IMR-90 (cell line): Measurements from ENCODE around the gene AUTS2. TPM values are rescaled to one million over a fixed set of nuclear protein-coding genes. Genes with fewer than 3 reads are reported as not detected.

ENCODE experiments used
- ATAC-seq: fragments of 200-7000 bp; cut with Tn5 transposase; 2 replicates; pipeline ENCODE4 v1.9.1; 2020; ENCODE audit warnings: low read depth, mild to moderate bottlenecking, moderate library complexity
- BruUV-seq: library from RNA; stranded (reverse); fragments of 400-500 nt; replicated peaks from 2 replicates; lab custom pipeline; 2021; lab: Mats Ljungman, UMichigan
- CTCF ChIA-PET: fragments of 300-600 bp; formaldehyde crosslinking; extraction: SDS; loops from one replicate; lab custom pipeline; 2021; ENCODE audit warnings: antibody characterized with exemption; lab: Yijun Ruan, JAX
- POLR2A ChIA-PET: fragments of 300-600 bp; sonication (Branson Sonifier 250); formaldehyde crosslinking; loops from one replicate; lab custom pipeline; 2022; ENCODE audit warnings: antibody characterized with exemption; ENCODE audit not compliant: unreplicated experiment; lab: Charles Lee
- DNase-seq: peaks from one replicate; pipeline ENCODE4 v3.0.0; 2013
- H2AFZ ChIP-seq: replicated peaks from 2 replicates; pipeline ENCODE3; 2013; ENCODE audit warnings: low read length, mild to moderate bottlenecking; ENCODE audit not compliant: poor library complexity
- H2AK5ac ChIP-seq: 2 replicates; pipeline ENCODE4 v1.6.1; 2013; ENCODE audit warnings: low read depth, low read length, inconsistent platforms
- H2AK9ac ChIP-seq: replicated peaks from 2 replicates; pipeline ENCODE3; 2013; ENCODE audit warnings: mild to moderate bottlenecking, low read depth, low read length, moderate library complexity; ENCODE audit not compliant: poor library complexity
- H2BK120ac ChIP-seq: 2 replicates; pipeline ENCODE4 v1.6.1; 2013; ENCODE audit warnings: low read depth, low read length, inconsistent platforms
- H2BK15ac ChIP-seq: 3 replicates; pipeline ENCODE4 v1.6.1; 2013; ENCODE audit warnings: low read depth, low read length, inconsistent platforms
- H2BK20ac ChIP-seq: 2 replicates; pipeline ENCODE4 v1.6.1; 2013; ENCODE audit warnings: low read depth, mild to moderate bottlenecking, inconsistent platforms, low read length, moderate library complexity
- H2BK5ac ChIP-seq: 2 replicates; pipeline ENCODE4 v1.6.1; 2013; ENCODE audit warnings: mild to moderate bottlenecking, low read depth, low read length, inconsistent platforms; ENCODE audit not compliant: poor library complexity, severe bottlenecking
- H3K14ac ChIP-seq: replicated peaks from 2 replicates; pipeline ENCODE4 v1.6.1; 2013; ENCODE audit warnings: low read depth, low read length, inconsistent platforms
- H3K18ac ChIP-seq: 2 replicates; pipeline ENCODE4 v1.6.1; 2013; ENCODE audit warnings: low read depth, low read length, control low read depth
- H3K23ac ChIP-seq: 2 replicates; pipeline ENCODE4 v1.6.1; 2013; ENCODE audit warnings: low read depth, low read length, inconsistent platforms
- H3K27ac ChIP-seq: 2 replicates; pipeline ENCODE4 v1.5.1; 2013; ENCODE audit warnings: mild to moderate bottlenecking, control low read depth, low read length; ENCODE audit not compliant: insufficient read depth
- H3K27me3 ChIP-seq: 2 replicates; pipeline ENCODE4 v1.6.1; 2013; ENCODE audit warnings: low read length; ENCODE audit not compliant: control insufficient read depth, insufficient read depth
- H3K36me3 ChIP-seq: 2 replicates; pipeline ENCODE4 v1.6.1; 2013; ENCODE audit warnings: low read length, mixed read lengths; ENCODE audit not compliant: control insufficient read depth, insufficient read depth
- H3K4ac ChIP-seq: 2 replicates; pipeline ENCODE4 v1.6.1; 2013; ENCODE audit warnings: low read depth, low read length, inconsistent platforms
- H3K4me1 ChIP-seq: 2 replicates; pipeline ENCODE4 v1.6.1; 2013; ENCODE audit warnings: low read length, mixed read lengths; ENCODE audit not compliant: control insufficient read depth, insufficient read depth
- H3K4me2 ChIP-seq: 2 replicates; pipeline ENCODE4 v1.6.1; 2013; ENCODE audit warnings: low read depth, mild to moderate bottlenecking, control low read depth, low read length, moderate library complexity
- H3K4me3 ChIP-seq: 2 replicates; pipeline ENCODE4 v1.5.1; 2013; ENCODE audit warnings: low read depth, mild to moderate bottlenecking, control low read depth, low read length, moderate library complexity; ENCODE audit not compliant: insufficient read depth
- H3K56ac ChIP-seq: 2 replicates; pipeline ENCODE4 v1.6.1; 2013; ENCODE audit warnings: low read length, inconsistent platforms; ENCODE audit not compliant: insufficient read depth; ENCODE audit errors: extremely low read depth
- H3K79me1 ChIP-seq, 2 experiments: 2 replicates each; pipeline ENCODE4 v1.6.1; 2013; ENCODE audit warnings: low read length in 2 of 2, inconsistent platforms in 1 of 2, low read depth in 1 of 2
- H3K9ac ChIP-seq: 2 replicates; pipeline ENCODE4 v1.6.1; 2013; ENCODE audit warnings: low read depth, low read length, control low read depth
- H3K9me1 ChIP-seq: 2 replicates; pipeline ENCODE4 v1.6.1; 2013; ENCODE audit warnings: low read length, inconsistent platforms; ENCODE audit not compliant: insufficient read depth
- H3K9me3 ChIP-seq: 2 replicates; pipeline ENCODE4 v1.6.1; 2013; ENCODE audit warnings: low read length; ENCODE audit not compliant: control insufficient read depth, insufficient read depth
- H4K20me1 ChIP-seq: 2 replicates; pipeline ENCODE4 v1.6.1; 2013; ENCODE audit warnings: low read length, inconsistent platforms; ENCODE audit not compliant: insufficient read depth
- H4K5ac ChIP-seq: 2 replicates; pipeline ENCODE4 v1.6.1; 2013; ENCODE audit warnings: mild to moderate bottlenecking, low read depth, low read length, control low read depth
- H4K8ac ChIP-seq, 2 experiments: 2 replicates each; pipeline ENCODE4 v1.6.1; 2013; ENCODE audit warnings: low read depth in 2 of 2, low read length in 2 of 2, control low read depth in 1 of 2, inconsistent platforms in 1 of 2
- H4K91ac ChIP-seq: 2 replicates; pipeline ENCODE4 v1.6.1; 2013; ENCODE audit warnings: low read depth, low read length, inconsistent platforms; ENCODE audit not compliant: insufficient read depth
- BHLHE40 ChIP-seq: fragments of 150-350 bp; IDR thresholded peaks from 2 replicates; pipeline ENCODE4 v1.6.1; 2016; ENCODE audit warnings: mild to moderate bottlenecking, low read depth, low read length
- CEBPB ChIP-seq: IDR thresholded peaks from 2 replicates; pipeline ENCODE4 v1.6.1; 2012; ENCODE audit warnings: low read depth, low read length, improper control_type of control experiment
- MAFK ChIP-seq: IDR thresholded peaks from 2 replicates; pipeline ENCODE4 v1.6.1; 2012; ENCODE audit warnings: low read depth, low read length, improper control_type of control experiment
- MXI1 ChIP-seq: IDR thresholded peaks from 2 replicates; pipeline ENCODE4 v1.6.1; 2012; ENCODE audit warnings: low read depth, mild to moderate bottlenecking, low read length, moderate library complexity, borderline replicate concordance
- NFE2L2 ChIP-seq: fragments of 150-350 bp; IDR thresholded peaks from 2 replicates; pipeline ENCODE4 v1.6.1; 2016; ENCODE audit warnings: low read depth, mild to moderate bottlenecking, low read length
- POLR2A ChIP-seq: IDR thresholded peaks from 2 replicates; pipeline ENCODE4 v1.6.1; 2012; ENCODE audit warnings: mild to moderate bottlenecking, low read depth, low read length
- RAD21 ChIP-seq: IDR thresholded peaks from 2 replicates; pipeline ENCODE4 v1.6.1; 2012; ENCODE audit warnings: low read length, improper control_type of control experiment
- RFX5 ChIP-seq: IDR thresholded peaks from 2 replicates; pipeline ENCODE4 v1.8.0; 2012; ENCODE audit warnings: low read depth, mild to moderate bottlenecking, low read length, moderate library complexity
- USF2 ChIP-seq: fragments of 150-350 bp; IDR thresholded peaks from 2 replicates; pipeline ENCODE4 v1.6.1; 2017; ENCODE audit warnings: mild to moderate bottlenecking, antibody characterized with exemption, low read length, low read depth
- WGBS, 2 experiments: methylation state at CpG; one replicate each; pipeline versions ENCODE4 v1.1.5 to v1.1.7; 2013; ENCODE audit warnings: missing lambda C conversion rate in 2 of 2; ENCODE audit not compliant: insufficient read length in 1 of 2; ENCODE audit errors: extremely low coverage in 2 of 2; 5-methylcytosine and 5-hydroxymethylcytosine counted together
- dilution Hi-C: fragments of 300-500 bp; cut with HindIII; formaldehyde crosslinking; loops from one replicate; pipeline ENCODE4 v1.14.3; 2018; ENCODE audit warnings: low sequenced_read_pairs; ENCODE audit not compliant: unreplicated experiment
- in situ Hi-C: fragments of 300-500 bp; cut with MboI; formaldehyde crosslinking; loops from 3 replicates; pipeline ENCODE4 v1.14.3; 2019; ENCODE audit warnings: low sequenced_read_pairs, inconsistent platforms, mixed read lengths
- intact Hi-C: fragments of 100-400 bp; cut with micrococcal nuclease; formaldehyde crosslinking; loops from 2 replicates; pipeline ENCODE4 v1.10.0; 2022
- polyA plus RNA-seq, 3 experiments: library from polyadenylated mRNA; depleted of rRNA; stranded (reverse); fragments of >200 nt; gene quantifications; 2 replicates each; pipeline ENCODE4 v1.2.3, GENCODE V29; 2012; ENCODE audit warnings: low replicate concordance in 1 of 3
- total RNA-seq: library from RNA; depleted of rRNA; stranded (reverse); fragments of >200 nt; gene quantifications from 2 replicates; pipeline ENCODE4 v1.2.3, GENCODE V29; 2012
- TF ChIP-seq, protein P1 (sequence below): fragments of 150-350 bp; IDR thresholded peaks from 2 replicates; pipeline ENCODE4 v1.6.1; 2016; ENCODE audit warnings: low read depth, mild to moderate bottlenecking, low read length, moderate library complexity, borderline replicate concordance

The AUTS2 gene
- total and polyA plus RNA-seq, 2 of the 4 experiments (the other 2 are of a cell fraction): 0.90 to 3.0 TPM

DNA sequence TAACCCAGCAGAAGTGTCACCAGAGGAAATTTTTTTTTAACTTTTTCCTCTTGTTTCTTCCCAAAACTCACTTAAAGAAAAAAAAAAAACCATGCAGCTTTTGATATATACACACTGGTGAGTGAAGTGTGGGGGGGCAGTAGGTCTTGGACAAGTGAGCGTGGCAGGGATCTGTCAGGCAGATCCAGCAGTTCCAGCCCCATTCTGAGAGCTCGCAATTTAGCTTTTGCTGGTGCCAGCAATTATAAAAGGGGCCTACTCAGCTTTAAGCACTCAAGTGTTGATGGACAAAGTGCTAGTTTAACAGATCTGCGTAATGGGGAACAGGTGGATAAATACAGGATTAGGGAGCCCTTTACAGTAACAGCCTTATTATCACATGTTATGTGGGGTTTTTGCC is 914.5 kb downstream of the AUTS2 start:
- no peak overlapping the region for H2BK5ac ChIP-seq
- no peak overlapping the region for H3K4ac ChIP-seq
- H2BK20ac ChIP-seq: no peak overlapping the region
- H3K27ac ChIP-seq: no peak overlapping the region
- no peak overlapping the region for H3K4me3 ChIP-seq
- ATAC-seq (no peak), DNase-seq (no peak)
- no peak overlapping the region for H3K18ac ChIP-seq
- no peaks in the 10 kb centered on the region for H3K79me1 ChIP-seq
- no peaks in the 10 kb centered on the region for H3K9me1 ChIP-seq
- H2AK9ac ChIP-seq: no peak overlapping the region
- no peak overlapping the region for H2AFZ ChIP-seq
- no peak overlapping the region for H3K4me2 ChIP-seq
- no peak overlapping the region for H3K14ac ChIP-seq
- no peaks in the 10 kb centered on the region for H3K36me3 ChIP-seq
- BruUV-seq: no TSS peak
- no peak overlapping the region for H3K56ac ChIP-seq
- H3K27me3 ChIP-seq: no peaks in the 10 kb centered on the region
- ChIA-PET CTCF (no interaction called here), POLR2A (no interaction called here)
- H2AK5ac ChIP-seq: no peak overlapping the region
- TF ChIP-seq USF2 (no peak), RFX5 (no peak), MAFK (no peak), RAD21 (no peak), NFE2L2 (no peak), CEBPB (no peak), POLR2A (no peak), MXI1 (no peak), BHLHE40 (no peak)
- TF ChIP-seq, protein P1, sequence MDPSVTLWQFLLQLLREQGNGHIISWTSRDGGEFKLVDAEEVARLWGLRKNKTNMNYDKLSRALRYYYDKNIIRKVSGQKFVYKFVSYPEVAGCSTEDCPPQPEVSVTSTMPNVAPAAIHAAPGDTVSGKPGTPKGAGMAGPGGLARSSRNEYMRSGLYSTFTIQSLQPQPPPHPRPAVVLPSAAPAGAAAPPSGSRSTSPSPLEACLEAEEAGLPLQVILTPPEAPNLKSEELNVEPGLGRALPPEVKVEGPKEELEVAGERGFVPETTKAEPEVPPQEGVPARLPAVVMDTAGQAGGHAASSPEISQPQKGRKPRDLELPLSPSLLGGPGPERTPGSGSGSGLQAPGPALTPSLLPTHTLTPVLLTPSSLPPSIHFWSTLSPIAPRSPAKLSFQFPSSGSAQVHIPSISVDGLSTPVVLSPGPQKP: no peak
- no peak overlapping the region for H4K5ac ChIP-seq
- H3K9ac ChIP-seq: no peak overlapping the region
- H3K4me1 ChIP-seq: no peaks in the 10 kb centered on the region
- no peak overlapping the region for H3K23ac ChIP-seq
- in situ Hi-C loops (no loop called here), intact Hi-C loops (no loop called here), dilution Hi-C loops (no loop called here)
- H4K8ac ChIP-seq: no peak overlapping the region
- no peak overlapping the region for H2BK120ac ChIP-seq
- WGBS, 2 experiments: no CpG with 5 or more reads among the region's 3 CpGs
- H2BK15ac ChIP-seq: no peak overlapping the region
- H4K91ac ChIP-seq: no peak overlapping the region
- no peaks in the 10 kb centered on the region for H4K20me1 ChIP-seq
- H3K9me3 ChIP-seq: no peaks in the 10 kb centered on the region
